H1 (cell line): Measurements from ENCODE around the gene CDH12. TPM values are rescaled to one million over a fixed set of nuclear protein-coding genes. Genes with fewer than 3 reads are reported as not detected.

Experiments used
- CTCF ChIA-PET: fragments of 300-600 bp; sonication (Branson Sonifier 250); formaldehyde crosslinking; loops from one replicate; lab custom pipeline; 2021; ENCODE audit not compliant: partially characterized antibody; lab: Charles Lee
- POLR2A ChIA-PET: fragments of 300-600 bp; sonication (Branson Sonifier 250); formaldehyde crosslinking; loops from one replicate; lab custom pipeline; 2021; ENCODE audit warnings: inconsistent platforms; ENCODE audit not compliant: partially characterized antibody; lab: Charles Lee
- DNase-seq, 2 experiments: peaks; one replicate each; pipeline versions ENCODE4 v3.0.0 to v3.0.0-alpha.2; 2010 to 2022; ENCODE audit warnings: low spot score in 2 of 2, low read depth in 1 of 2, mixed read lengths in 1 of 2
- FAIRE-seq: peaks from 2 replicates; lab custom pipeline; 2011; peaks lifted over from hg19 to GRCh38; lab: Jason Lieb, UNC
- H2AFZ ChIP-seq: 2 replicates; pipeline ENCODE4 v1.8.1; 2012; ENCODE audit warnings: low read length, inconsistent platforms
- H2AK5ac ChIP-seq: 2 replicates; pipeline ENCODE4 v1.6.1; 2013; ENCODE audit warnings: low read depth, low read length
- H2BK120ac ChIP-seq: replicated peaks from 2 replicates; pipeline ENCODE3; 2013; ENCODE audit warnings: low read depth, low read length, inconsistent platforms
- H2BK12ac ChIP-seq: 2 replicates; pipeline ENCODE4 v1.6.1; 2013; ENCODE audit warnings: low read depth, low read length
- H2BK15ac ChIP-seq: 2 replicates; pipeline ENCODE4 v1.6.1; 2013; ENCODE audit warnings: low read length
- H2BK20ac ChIP-seq: 2 replicates; pipeline ENCODE4 v1.6.1; 2013; ENCODE audit warnings: low read length
- H2BK5ac ChIP-seq: 2 replicates; pipeline ENCODE4 v1.6.1; 2013; ENCODE audit warnings: low read depth, low read length
- H3K14ac ChIP-seq: 2 replicates; pipeline ENCODE4 v1.6.1; 2013; ENCODE audit warnings: inconsistent platforms; ENCODE audit not compliant: insufficient read length
- H3K18ac ChIP-seq: 2 replicates; pipeline ENCODE4 v1.6.1; 2013; ENCODE audit warnings: low read length; ENCODE audit errors: extremely low read depth
- H3K23ac ChIP-seq: 2 replicates; pipeline ENCODE4 v1.6.1; 2013; ENCODE audit warnings: inconsistent platforms; ENCODE audit not compliant: insufficient read length
- H3K23me2 ChIP-seq: 2 replicates; pipeline ENCODE4 v1.6.1; 2013; ENCODE audit warnings: low read depth, low read length
- H3K27ac ChIP-seq: 2 replicates; pipeline ENCODE4 v1.6.1; 2011; ENCODE audit warnings: low read depth, low read length, inconsistent platforms
- H3K27me3 ChIP-seq, 4 experiments: replicated peaks in 1 of 4; 1 replicate in 1 of 4; 2 replicates in 3 of 4; pipeline versions ENCODE4 v1.6.1 to v1.8.1; 2011 to 2013; ENCODE audit warnings: low read length in 3 of 4, mild to moderate bottlenecking in 3 of 4, inconsistent platforms in 2 of 4, mixed read lengths in 2 of 4, moderate library complexity in 1 of 4; ENCODE audit not compliant: control insufficient read depth in 3 of 4, insufficient read depth in 3 of 4; ENCODE audit errors: extremely low read depth in 1 of 4
- H3K36me3 ChIP-seq, 4 experiments: 2 replicates each; pipeline versions ENCODE4 v1.6.1 to v1.8.1; 2011 to 2013; ENCODE audit warnings: mild to moderate bottlenecking in 4 of 4, low read length in 3 of 4, moderate library complexity in 2 of 4, control low read depth in 1 of 4, inconsistent platforms in 1 of 4; ENCODE audit not compliant: insufficient read depth in 4 of 4, control insufficient read depth in 2 of 4
- H3K4ac ChIP-seq: replicated peaks from 2 replicates; pipeline ENCODE3; 2013; ENCODE audit warnings: low read length, low read depth, mixed read lengths, inconsistent platforms; ENCODE audit not compliant: insufficient read length
- H3K4me1 ChIP-seq, 4 experiments: replicated peaks in 1 of 4; 1 replicate in 1 of 4; 2 replicates in 3 of 4; pipeline versions ENCODE4 v1.6.1 to v1.8.1; 2011 to 2013; ENCODE audit warnings: low read length in 3 of 4, inconsistent platforms in 2 of 4, mixed read lengths in 1 of 4; ENCODE audit not compliant: insufficient read depth in 4 of 4, control insufficient read depth in 3 of 4
- H3K4me2 ChIP-seq, 2 experiments: 2 replicates each; pipeline versions ENCODE4 v1.6.1 to v1.8.1; 2011 to 2013; ENCODE audit warnings: low read depth in 2 of 2, low read length in 2 of 2, control low read depth in 1 of 2, inconsistent platforms in 1 of 2, mild to moderate bottlenecking in 1 of 2; ENCODE audit not compliant: insufficient read depth in 1 of 2
- H3K4me3 ChIP-seq, 4 experiments: fragments of 200-600, 300-600 bp in 1 of 4; sonication (generic), shearing (Covaris generic), sonication (Bioruptor Twin) in 1 of 4; 2 replicates each; pipeline versions ENCODE4 v1.5.1 to v1.8.1; 2011 to 2016; ENCODE audit warnings: low read length in 4 of 4, low read depth in 3 of 4, control low read depth in 2 of 4, inconsistent platforms in 2 of 4, mild to moderate bottlenecking in 2 of 4, mixed read lengths in 1 of 4, moderate library complexity in 1 of 4; ENCODE audit not compliant: insufficient read depth in 2 of 4; ENCODE audit errors: extremely low read depth in 1 of 4
- H3K56ac ChIP-seq: replicated peaks from 2 replicates; pipeline ENCODE3; 2013; ENCODE audit warnings: low read depth, mild to moderate bottlenecking, mixed read lengths, low read length, inconsistent platforms; ENCODE audit not compliant: insufficient read length
- H3K79me1 ChIP-seq: 2 replicates; pipeline ENCODE4 v1.6.1; 2013; ENCODE audit warnings: low read depth, low read length, control low read depth
- H3K79me2 ChIP-seq, 2 experiments: 2 replicates each; pipeline versions ENCODE4 v1.6.1 to v1.8.1; 2012 to 2013; ENCODE audit warnings: low read length in 2 of 2, mild to moderate bottlenecking in 2 of 2, inconsistent platforms in 1 of 2; ENCODE audit not compliant: insufficient read depth in 2 of 2, control insufficient read depth in 1 of 2
- H3K9ac ChIP-seq, 4 experiments: replicated peaks in 1 of 4; 1 replicate in 1 of 4; 2 replicates in 3 of 4; pipeline versions ENCODE4 v1.6.1 to v1.8.1; 2011 to 2013; ENCODE audit warnings: low read depth in 3 of 4, low read length in 3 of 4, control low read depth in 2 of 4, mild to moderate bottlenecking in 2 of 4, moderate library complexity in 2 of 4, inconsistent platforms in 1 of 4; ENCODE audit errors: extremely low read depth in 1 of 4
- H3K9me3 ChIP-seq, 2 experiments: 2 replicates each; pipeline versions ENCODE4 v1.6.1 to v1.8.1; 2012 to 2013; ENCODE audit warnings: mild to moderate bottlenecking in 2 of 2, moderate library complexity in 2 of 2, control low read depth in 1 of 2, inconsistent platforms in 1 of 2, low read depth in 1 of 2, low read length in 1 of 2, mixed read lengths in 1 of 2; ENCODE audit not compliant: insufficient read depth in 2 of 2
- H4K20me1 ChIP-seq, 2 experiments: replicated peaks in 1 of 2; 2 replicates each; pipeline versions ENCODE3 to v1.8.1; 2011 to 2013; ENCODE audit warnings: inconsistent platforms in 2 of 2, low read length in 2 of 2, mild to moderate bottlenecking in 1 of 2; ENCODE audit not compliant: insufficient read depth in 2 of 2, control insufficient read depth in 1 of 2
- H4K5ac ChIP-seq: 2 replicates; pipeline ENCODE4 v1.6.1; 2013; ENCODE audit warnings: low read length, low read depth, mixed read lengths, inconsistent platforms; ENCODE audit not compliant: insufficient read length
- H4K8ac ChIP-seq: 2 replicates; pipeline ENCODE4 v1.8.0; 2013; ENCODE audit warnings: mild to moderate bottlenecking, moderate library complexity, low read length, inconsistent platforms; ENCODE audit not compliant: insufficient read depth; ENCODE audit errors: extremely low read depth
- H4K91ac ChIP-seq: replicated peaks from 2 replicates; pipeline ENCODE3; 2013; ENCODE audit warnings: low read length, mixed read lengths, inconsistent platforms; ENCODE audit not compliant: insufficient read length
- ASH2L ChIP-seq: fragments of 200-600, 300-600 bp; sonication (generic); IDR thresholded peaks from one replicate; pipeline ENCODE4 v1.7.1; 2017; ENCODE audit warnings: low read length
- GABPA ChIP-seq: IDR thresholded peaks from 2 replicates; pipeline ENCODE4 v1.6.1; 2011; ENCODE audit warnings: mild to moderate bottlenecking, low read length, moderate library complexity, borderline replicate concordance; ENCODE audit not compliant: insufficient read depth
- HDAC2 ChIP-seq, 2 experiments: fragments of 300-600 bp in 1 of 2; sonication (generic) in 1 of 2; IDR thresholded peaks; 2 replicates each; pipeline ENCODE4 v1.6.1; 2011 to 2012; ENCODE audit warnings: low read depth in 2 of 2, low read length in 2 of 2, mild to moderate bottlenecking in 2 of 2, moderate library complexity in 2 of 2, borderline replicate concordance in 1 of 2, inconsistent platforms in 1 of 2
- JUN ChIP-seq: IDR thresholded peaks from 2 replicates; pipeline ENCODE4 v1.6.1; 2011; ENCODE audit warnings: low read depth, mild to moderate bottlenecking, improper control_type of control experiment, low read length
- JUND ChIP-seq: IDR thresholded peaks from 2 replicates; pipeline ENCODE4 v1.6.1; 2011; ENCODE audit warnings: mild to moderate bottlenecking, improper control_type of control experiment, low read length
- KDM1A ChIP-seq: fragments of 200-600, 300-600 bp; sonication (generic); IDR thresholded peaks from 2 replicates; pipeline ENCODE4 v1.7.1; 2016; ENCODE audit warnings: mild to moderate bottlenecking, low read length, borderline replicate concordance
- KDM4A ChIP-seq: IDR thresholded peaks from one replicate; pipeline ENCODE4 v1.7.1; 2012; ENCODE audit warnings: low read depth, mild to moderate bottlenecking, moderate library complexity, low read length, inconsistent platforms; ENCODE audit not compliant: severe bottlenecking
- SAP30 ChIP-seq: fragments of 300-600 bp; sonication (generic); IDR thresholded peaks from 2 replicates; pipeline ENCODE4 v1.7.1; 2012; ENCODE audit warnings: low read length, moderate library complexity, mild to moderate bottlenecking, inconsistent platforms; ENCODE audit not compliant: insufficient read depth, insufficient replicate concordance
- WGBS, 2 experiments: shearing (Covaris generic) in 1 of 2; methylation state at CpG; one replicate each; pipeline versions ENCODE4 v1.1.6 to v1.1.7; 2013 to 2015; ENCODE audit warnings: low lambda C conversion rate in 2 of 2, mixed read lengths in 2 of 2, inconsistent platforms in 1 of 2, low coverage in 1 of 2, missing lambda C conversion rate in 1 of 2; ENCODE audit not compliant: insufficient replicate concordance in 2 of 2, insufficient coverage in 1 of 2, insufficient read length in 1 of 2; ENCODE audit errors: extremely low coverage in 1 of 2, missing lambda C conversion rate in 1 of 2; 5-methylcytosine and 5-hydroxymethylcytosine counted together
- long read RNA-seq, 2 experiments: library from RNA in 1 of 2; library from capped mRNA in 1 of 2; stranded (forward); transcript quantifications; one replicate each; pipeline ENCODE4 v2.0.0, GENCODE V29; 2021; ENCODE audit warnings: inconsistent platforms in 1 of 2
- polyA minus RNA-seq, 3 experiments: library from RNA; depleted of rRNA, polyadenylated mRNA; stranded (reverse); fragments of >200 nt; gene quantifications; 1 replicate in 2 of 3; 2 replicates in 1 of 3; pipeline ENCODE4 v1.2.3, GENCODE V29; 2011
- polyA plus RNA-seq, 7 experiments: library from polyadenylated mRNA; depleted of rRNA in 3 of 7; stranded (reverse) in 5 of 7; unstranded in 2 of 7; fragments of >200 nt in 5 of 7; fragments of 200-250 nt in 2 of 7; gene quantifications; 1 replicate in 5 of 7; 2 replicates in 1 of 7; 4 replicates in 1 of 7; pipeline versions ENCODE4 v1.2.1 to v1.2.3, GENCODE V29; 2011 to 2013; ENCODE audit warnings: missing spikeins in 2 of 7, mixed read lengths in 2 of 7
- total RNA-seq: library from RNA; stranded (reverse); fragmentation: NEBNext Ultra II Directional; extraction: Animal tissue kit (Norgen Biotek cat#: 25700); gene quantifications from 2 replicates; pipeline ENCODE4 v1.2.1, GENCODE V29; 2021
- TF ChIP-seq, protein P1 (sequence below): IDR thresholded peaks from 2 replicates; pipeline ENCODE4 v1.6.1; 2012; ENCODE audit warnings: inconsistent platforms

CDH12 gene
- not detected in 2 replicates for total RNA-seq
- 0.03 TPM in 1 of 2 replicates, not detected in the other for polyA plus RNA-seq (2011; rRNA removed)
- not detected for polyA plus RNA-seq (2011; cell fraction: cytosol; rRNA removed)
- polyA plus RNA-seq (2011; cell fraction: nucleus; rRNA removed): not detected
- not detected in 4 replicates for polyA plus RNA-seq (2012, experiment 1 of 2)
- polyA plus RNA-seq (2012, experiment 2 of 2): not detected
- 0.10 TPM for polyA plus RNA-seq (2013, experiment 1 of 2)
- polyA plus RNA-seq (2013, experiment 2 of 2): 0.09 TPM
- polyA minus RNA-seq (2011; rRNA and poly(A)+ RNA removed): 0.06 TPM in 1 of 2 replicates, not detected in the other
- polyA minus RNA-seq (2011; cell fraction: cytosol; rRNA and poly(A)+ RNA removed): not detected
- 0.60 TPM for polyA minus RNA-seq (2011; cell fraction: nucleus; rRNA and poly(A)+ RNA removed)
- long read RNA-seq, experiment 1: 0 reads
- long read RNA-seq, experiment 2: 0 reads

GRCh38 chr5:22852807-22853660 is at the start of gene CDH12:
Gene CDH12 (minus strand): TSS chr5:22853344.
- no peak within 1 kb of the TSS for H2BK5ac ChIP-seq
- peak within 1 kb of the TSS in 1 of 4 experiments; percentile 47; a peak in 1 of 7 replicates for H3K9ac ChIP-seq
- H2BK20ac ChIP-seq: no peak within 1 kb of the TSS
- no peak within 1 kb of the TSS for H2BK120ac ChIP-seq
- H3K27ac ChIP-seq: no peak within 1 kb of the TSS
- peak within 1 kb of the TSS; percentile 79 for H2AFZ ChIP-seq
- no peaks in the 10 kb centered on the region for H3K79me2 ChIP-seq
- H3K56ac ChIP-seq: no peak within 1 kb of the TSS
- H3K4me1 ChIP-seq: peaks cover 0 to 3% (median 1%) of the 10 kb centered on the region in 4 experiments; a peak in 3 of 7 replicates
- no peak within 1 kb of the TSS for H3K4ac ChIP-seq
- no peak within 1 kb of the TSS for H4K8ac ChIP-seq
- H3K27me3 ChIP-seq: no peaks in the 10 kb centered on the region
- H3K9me3 ChIP-seq: no peaks in the 10 kb centered on the region
- H2BK12ac ChIP-seq: no peak within 1 kb of the TSS
- FAIRE-seq: peak; percentile 19
- no peak within 1 kb of the TSS for H2BK15ac ChIP-seq
- H4K20me1 ChIP-seq: no peaks in the 10 kb centered on the region
- no peak within 1 kb of the TSS for H3K18ac ChIP-seq
- POLR2A ChIA-PET: no interaction called here
- peak in 1 of 2 experiments; percentile 71 for DNase-seq
- H3K36me3 ChIP-seq: no peaks in the 10 kb centered on the region
- H3K79me1 ChIP-seq: no peaks in the 10 kb centered on the region
- peak within 1 kb of the TSS; percentile 61 to 66 (median 63) for H3K4me3 ChIP-seq
- no peak within 1 kb of the TSS for H3K14ac ChIP-seq
- no peak within 1 kb of the TSS for H4K5ac ChIP-seq
- no peak within 1 kb of the TSS for H2AK5ac ChIP-seq
- CTCF ChIA-PET: interaction anchor here (1.0 to 1.3 kb wide), 2 partner anchors 139 to 449 kb away, joined by 3 to 4 read pairs; no protein-coding TSS in a partner anchor
- no peak within 1 kb of the TSS for H4K91ac ChIP-seq
- H3K23ac ChIP-seq: no peak within 1 kb of the TSS
- H3K23me2 ChIP-seq: peaks cover 5% of the 10 kb centered on the region
- peak within 1 kb of the TSS; percentile 87 to 89 for H3K4me2 ChIP-seq
- 7% methylated on average over 31 of the region's 31 CpGs; no CpG with 5 or more reads in 1 of the 2 experiments for WGBS, 2 experiments
- TF ChIP-seq JUN (no peak), JUND (no peak), KDM4A (peak; percentile 87), KDM1A (no peak), ASH2L (peak; percentile 85), HDAC2 (IDR thresholded peaks at IDR 0.05; ENCODE audit: borderline replicate concordance in 1 of 2, low read depth in 2 of 2, low read length in 2 of 2) (no peak), GABPA (no peak), SAP30 (no peak)
- TF ChIP-seq, protein P1, sequence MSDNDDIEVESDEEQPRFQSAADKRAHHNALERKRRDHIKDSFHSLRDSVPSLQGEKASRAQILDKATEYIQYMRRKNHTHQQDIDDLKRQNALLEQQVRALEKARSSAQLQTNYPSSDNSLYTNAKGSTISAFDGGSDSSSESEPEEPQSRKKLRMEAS: 0 out of 2 replicates have a peak, but pooled peaks have one; percentile 15
